Measurements from ENCODE around the gene CFAP251. TPM values are rescaled to one million over a fixed set of nuclear protein-coding genes. Genes with fewer than 3 reads are reported as not detected.

Gene CFAP251
- total and polyA plus RNA-seq, 2 of the 8 experiments (the other 6 are each of a cell fraction or from before 2014, with no cell fraction given): 1.8 to 2.9 TPM

DNA sequence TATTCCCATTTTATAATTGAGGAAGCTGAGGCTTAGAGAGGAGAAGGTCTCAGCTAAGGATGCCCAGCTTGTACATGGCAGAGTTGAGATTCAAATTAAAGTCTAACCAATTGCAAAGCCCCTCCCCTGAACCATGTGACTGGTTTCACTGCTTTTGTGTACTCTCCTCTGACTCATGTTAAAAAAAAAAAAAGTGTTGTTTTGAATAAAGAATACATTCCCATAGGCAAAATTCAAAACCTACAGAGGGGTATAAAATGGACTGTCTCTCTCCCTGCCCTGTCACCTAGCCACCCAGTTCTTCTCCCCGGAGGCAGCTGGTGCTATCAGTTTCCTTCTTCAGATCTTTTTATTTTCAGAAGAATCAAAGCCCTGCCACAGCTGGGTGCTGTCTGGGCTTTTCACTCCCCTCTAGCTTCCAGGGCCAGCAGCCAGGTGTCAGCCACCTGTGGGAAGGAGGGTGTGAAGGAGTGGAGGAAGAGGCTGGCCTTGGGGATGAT is 24.4 kb upstream of the CFAP251 start:
- FAIRE-seq (no peak), DNase-seq (ENCODE audit: low read depth in 1 of 2, low spot score in 2 of 2) (no peak)
- H4K20me1 ChIP-seq (replicated peaks in 1 of 2; ENCODE audit: control insufficient read depth in 1 of 2, insufficient read depth in 2 of 2, low read length in 2 of 2): peaks cover 3 to 12% of the 10 kb centered on the region in 2 experiments
- peaks cover 0 to 4% (median 1%) of the 10 kb centered on the region in 4 experiments; a peak in 3 of 7 replicates for H3K4me1 ChIP-seq (replicated peaks in 1 of 4; ENCODE audit: control insufficient read depth in 3 of 4, insufficient read depth in 4 of 4, low read length in 3 of 4)
- H3K9ac ChIP-seq (replicated peaks in 1 of 4; ENCODE audit: extremely low read depth in 1 of 4, low read depth in 3 of 4, low read length in 3 of 4): no peak overlapping the region
- peaks cover 0 to 11% (median 3%) of the 10 kb centered on the region in 4 experiments; a peak in 3 of 8 replicates for H3K36me3 ChIP-seq (ENCODE audit: control insufficient read depth in 2 of 4, insufficient read depth in 4 of 4, low read length in 3 of 4)
- H3K23me2 ChIP-seq (ENCODE audit: low read depth, low read length): peaks cover 7% of the 10 kb centered on the region
- no peak overlapping the region for H2BK12ac ChIP-seq (ENCODE audit: low read depth, low read length)
- no peak overlapping the region for H3K4ac ChIP-seq (replicated peaks; ENCODE audit: insufficient read length, low read depth, low read length)
- no peak overlapping the region for H2AFZ ChIP-seq (ENCODE audit: low read length)
- no peak overlapping the region for H2BK15ac ChIP-seq (ENCODE audit: low read length)
- H4K8ac ChIP-seq (ENCODE audit: extremely low read depth, insufficient read depth, low read length): no peak overlapping the region
- H3K79me2 ChIP-seq (ENCODE audit: control insufficient read depth in 1 of 2, insufficient read depth in 2 of 2, low read length in 2 of 2): no peaks in the 10 kb centered on the region; a peak in 1 of 4 replicates
- H2BK5ac ChIP-seq (ENCODE audit: low read depth, low read length): no peak overlapping the region
- H3K27ac ChIP-seq (ENCODE audit: low read depth, low read length): no peak overlapping the region
- H2AK5ac ChIP-seq (ENCODE audit: low read depth, low read length): no peak overlapping the region
- 83% methylated on average over 1 of the region's 1 CpG; no CpG with 5 or more reads in 1 of the 2 experiments for WGBS, 2 experiments (ENCODE audit: extremely low coverage in 1 of 2, insufficient coverage in 1 of 2, insufficient read length in 1 of 2, insufficient replicate concordance in 2 of 2, low coverage in 1 of 2, low lambda C conversion rate in 2 of 2, missing lambda C conversion rate in 1 of 2)
- POLR2A ChIA-PET (ENCODE audit: partially characterized antibody): interaction anchor here (0.6 to 10.3 kb wide), 6 partner anchors 24 to 284 kb away, joined by 3 to 115 read pairs (median 3); partner anchors contain the start of genes CFAP251, RHOF and SETD1B
- H3K9me3 ChIP-seq (ENCODE audit: insufficient read depth in 2 of 2, low read depth in 1 of 2, low read length in 1 of 2): no peaks in the 10 kb centered on the region
- peaks cover 0 to 2% (median 1%) of the 10 kb centered on the region in 4 experiments; a peak in 3 of 7 replicates for H3K27me3 ChIP-seq (replicated peaks in 1 of 4; ENCODE audit: control insufficient read depth in 3 of 4, extremely low read depth in 1 of 4, insufficient read depth in 3 of 4, low read length in 3 of 4)
- H3K79me1 ChIP-seq (ENCODE audit: low read depth, low read length): no peaks in the 10 kb centered on the region
- H2BK120ac ChIP-seq (replicated peaks; ENCODE audit: low read depth, low read length): no peak overlapping the region
- H4K91ac ChIP-seq (replicated peaks; ENCODE audit: insufficient read length, low read length): no peak overlapping the region
- CTCF ChIA-PET (ENCODE audit: partially characterized antibody): interaction anchor here (0.6 to 10.7 kb wide), 18 partner anchors 10 to 237 kb away, joined by 3 to 114 read pairs (median 4); partner anchors contain the start of genes CFAP251 and RHOF
- H3K56ac ChIP-seq (replicated peaks; ENCODE audit: insufficient read length, low read depth, low read length): no peak overlapping the region
- no peak overlapping the region for H2BK20ac ChIP-seq (ENCODE audit: low read length)
- H3K18ac ChIP-seq (ENCODE audit: extremely low read depth, low read length): no peak overlapping the region
- TF ChIP-seq TAF7 (optimal IDR thresholded peaks at IDR 0.05; ENCODE audit: borderline replicate concordance, low read depth, low read length) (no peak), TAF1 (IDR thresholded peaks at IDR 0.05; ENCODE audit: low read depth, low read length) (no peak), POLR2AphosphoS5 (IDR thresholded peaks at IDR 0.05; ENCODE audit: low read depth, low read length) (no peak), CREB1 (IDR thresholded peaks at IDR 0.05) (no peak), HDAC6 (IDR thresholded peaks at IDR 0.05; ENCODE audit: low read depth, low read length) (no peak), CTBP2 (IDR thresholded peaks at IDR 0.05; ENCODE audit: borderline replicate concordance, insufficient read depth, insufficient read length, low read length) (no peak), TEAD4 (IDR thresholded peaks at IDR 0.05; ENCODE audit: low read depth, low read length) (no peak)
- H3K23ac ChIP-seq (ENCODE audit: insufficient read length): no peak overlapping the region
- H4K5ac ChIP-seq (ENCODE audit: insufficient read length, low read depth, low read length): no peak overlapping the region
- no peak overlapping the region for H3K4me3 ChIP-seq (ENCODE audit: extremely low read depth in 1 of 4, insufficient read depth in 2 of 4, low read depth in 3 of 4, low read length in 4 of 4)
- no peak overlapping the region for H3K4me2 ChIP-seq (ENCODE audit: insufficient read depth in 1 of 2, low read depth in 2 of 2, low read length in 2 of 2)
- H3K14ac ChIP-seq (ENCODE audit: insufficient read length): no peak overlapping the region

Measured in H1 (cell line).